Measurements from ENCODE around the gene BEND6. TPM values are rescaled to one million over a fixed set of nuclear protein-coding genes. Genes with fewer than 3 reads are reported as not detected.

The BEND6 gene
- total RNA-seq, 1 experiment from 2014 or later: 8.0 TPM

GRCh38 chr6:56914798-56915658, 39.9 kb upstream of the BEND6 start:
- H3K27me3 ChIP-seq (ENCODE audit: control insufficient read depth, insufficient read depth, low read length): no peaks in the 10 kb centered on the region
- ATAC-seq (peak; percentile 65; the same call in 1 of the 2 replicates), DNase-seq (ENCODE audit: low read depth, low spot score) (no peak)
- no peaks in the 10 kb centered on the region for H3K9me3 ChIP-seq (ENCODE audit: control insufficient read depth, insufficient read depth, low read depth, low read length)
- H3K36me3 ChIP-seq (ENCODE audit: control insufficient read depth, insufficient read depth, low read length): no peaks in the 10 kb centered on the region
- TF ChIP-seq REST (IDR thresholded peaks at IDR 0.05; ENCODE audit: insufficient read depth in 1 of 2, low read depth in 2 of 2, low read length in 1 of 2) (no peak), CTCF (IDR thresholded peaks at IDR 0.05) (no peak)
- ChIA-PET CTCF (no interaction called here), POLR2A (interaction anchor here (0.6 kb wide), 1 partner anchor 24 kb away, joined by 3 read pairs; no protein-coding TSS in a partner anchor)
- intact Hi-C loops (cut with micrococcal nuclease; ENCODE audit: unreplicated experiment) (no loop called here), in situ Hi-C loops (cut with HindIII; ENCODE audit: low pct_unique_long_range_greater_than_20kb, low sequenced_read_pairs) (no loop called here)
- H3K27ac ChIP-seq (ENCODE audit: low read length): 0 out of 2 replicates have a peak overlapping the region, but pooled peaks have one; percentile 31
- H3K4me1 ChIP-seq (ENCODE audit: control insufficient read depth, insufficient read depth, low read length): peaks cover 25% of the 10 kb centered on the region
- BruUV-seq (replicated peaks): no TSS peak
- no peak overlapping the region for H3K4me3 ChIP-seq (ENCODE audit: low read depth in 2 of 2, low read length in 2 of 2)

- intact Hi-C loops (cut with micrococcal nuclease; ENCODE audit: unreplicated experiment): no loop called here
- Histone ChIP-seq H3K36me3 (ENCODE audit: control insufficient read depth, insufficient read depth, low read length) (no peaks in the 10 kb centered on the region), H3K4me1 (ENCODE audit: control insufficient read depth, insufficient read depth, low read length) (peaks cover 25% of the 10 kb centered on the region), H3K27ac (ENCODE audit: low read length) (no peak overlapping the region), H3K4me3 (ENCODE audit: low read depth in 2 of 2, low read length in 2 of 2) (no peak overlapping the region), H3K27me3 (ENCODE audit: control insufficient read depth, insufficient read depth, low read length) (no peaks in the 10 kb centered on the region), H3K9me3 (ENCODE audit: control insufficient read depth, insufficient read depth, low read depth, low read length) (no peaks in the 10 kb centered on the region)
- ATAC-seq (no peak), DNase-seq (ENCODE audit: low read depth, low spot score) (no peak)
- POLR2A ChIA-PET: no interaction called here
- no TSS peak for BruUV-seq (replicated peaks)
- in situ Hi-C loops (cut with HindIII; ENCODE audit: low pct_unique_long_range_greater_than_20kb, low sequenced_read_pairs): no loop called here
- CTCF ChIA-PET: interaction anchor here (0.6 kb wide), 1 partner anchor 9 kb away, joined by 5 read pairs; no protein-coding TSS in a partner anchor
- TF ChIP-seq POLR2AphosphoS5 (IDR thresholded peaks at IDR 0.05; ENCODE audit: low read depth, low read length) (no peak), TCF7L2 (IDR thresholded peaks at IDR 0.05; ENCODE audit: low read depth, low read length) (no peak), CTCF (IDR thresholded peaks at IDR 0.05) (no peak), SIN3A (IDR thresholded peaks at IDR 0.05; ENCODE audit: borderline replicate concordance, insufficient read depth, low read depth, low read length) (no peak), REST (IDR thresholded peaks at IDR 0.05; ENCODE audit: insufficient read depth in 1 of 2, low read depth in 2 of 2, low read length in 1 of 2) (no peak)
These were observed 39.1 kb upstream of the BEND6 start for GRCh38 chr6:56915832-56916231.
